Mesothelial cell of epicardium (in vitro differentiated cells): Measurements from ENCODE around the gene NLGN1. TPM values are rescaled to one million over a fixed set of nuclear protein-coding genes. Genes with fewer than 3 reads are reported as not detected.

Experiments used
- DNase-seq, 2 experiments: peaks; one replicate each; pipeline ENCODE4 v3.0.0; 2021; ENCODE audit warnings: low spot score in 2 of 2; ENCODE audit not compliant: unreplicated experiment in 2 of 2
- H3K27ac Mint-ChIP-seq: 2 replicates; pipeline ENCODE4 v1.8.0; 2021; ENCODE audit warnings: mixed read lengths
- H3K27me3 Mint-ChIP-seq: 2 replicates; pipeline ENCODE4 v1.8.0; 2021; ENCODE audit warnings: low read depth, mixed read lengths
- H3K36me3 Mint-ChIP-seq: 2 replicates; pipeline ENCODE4 v1.8.0; 2021; ENCODE audit warnings: mixed read lengths
- H3K4me1 Mint-ChIP-seq: 2 replicates; pipeline ENCODE4 v1.8.0; 2021; ENCODE audit warnings: mixed read lengths
- H3K4me3 Mint-ChIP-seq: 2 replicates; pipeline ENCODE4 v1.8.0; 2021; ENCODE audit warnings: mild to moderate bottlenecking, moderate library complexity, mixed read lengths
- H3K9me3 Mint-ChIP-seq: 2 replicates; pipeline ENCODE4 v1.8.0; 2021; ENCODE audit warnings: mixed read lengths
- total RNA-seq: library from RNA; stranded (reverse); gene quantifications from 3 replicates; pipeline ENCODE4 v1.2.1, GENCODE V29; 2021
- TF ChIP-seq, protein P1 (sequence below): fragments of 200-600 bp; sonication (generic); IDR thresholded peaks from one replicate; pipeline ENCODE4 v1.5.0; 2021; ENCODE audit warnings: antibody characterized with exemption; ENCODE audit not compliant: unreplicated experiment

NLGN1 gene
- total RNA-seq, 1 donor from 2014 or later, result 4.2 TPM

DNA sequence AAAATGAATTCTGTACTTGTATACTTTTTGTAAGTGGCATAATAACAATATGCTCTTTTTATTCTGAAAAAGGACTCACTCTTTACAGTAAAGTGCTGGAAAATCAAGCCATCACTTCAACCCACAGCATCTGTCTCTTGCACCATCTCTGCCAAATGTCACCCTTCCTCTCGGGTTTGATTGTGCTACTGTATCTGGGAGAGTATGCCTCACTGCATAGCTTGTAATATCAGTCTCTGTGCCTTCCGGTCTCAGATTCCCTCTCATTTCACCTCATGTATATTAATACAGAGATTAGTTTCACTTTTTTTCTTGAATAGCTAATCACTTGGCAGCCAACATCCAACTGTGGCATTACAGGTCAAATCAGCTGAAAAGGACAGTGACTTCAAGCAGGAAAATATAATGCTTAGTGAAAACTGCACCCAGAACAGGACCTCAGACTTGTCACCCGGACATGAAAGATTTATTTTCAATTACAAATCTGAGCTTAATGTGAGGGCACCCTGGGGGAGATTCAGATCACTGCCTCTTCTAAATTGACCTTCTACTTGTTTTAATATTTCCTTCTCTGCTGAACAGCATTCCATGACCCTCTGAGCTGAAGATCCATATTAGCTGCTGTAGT, 855.8 kb downstream of the NLGN1 start:
- Mint-ChIP-seq H3K27ac (no peak overlapping the region), H3K4me3 (no peak overlapping the region), H3K4me1 (peaks cover 20% of the 10 kb centered on the region), H3K9me3 (peaks cover 12% of the 10 kb centered on the region), H3K27me3 (no peaks in the 10 kb centered on the region), H3K36me3 (no peaks in the 10 kb centered on the region)
- DNase-seq, result no peak
- TF ChIP-seq, protein P1, sequence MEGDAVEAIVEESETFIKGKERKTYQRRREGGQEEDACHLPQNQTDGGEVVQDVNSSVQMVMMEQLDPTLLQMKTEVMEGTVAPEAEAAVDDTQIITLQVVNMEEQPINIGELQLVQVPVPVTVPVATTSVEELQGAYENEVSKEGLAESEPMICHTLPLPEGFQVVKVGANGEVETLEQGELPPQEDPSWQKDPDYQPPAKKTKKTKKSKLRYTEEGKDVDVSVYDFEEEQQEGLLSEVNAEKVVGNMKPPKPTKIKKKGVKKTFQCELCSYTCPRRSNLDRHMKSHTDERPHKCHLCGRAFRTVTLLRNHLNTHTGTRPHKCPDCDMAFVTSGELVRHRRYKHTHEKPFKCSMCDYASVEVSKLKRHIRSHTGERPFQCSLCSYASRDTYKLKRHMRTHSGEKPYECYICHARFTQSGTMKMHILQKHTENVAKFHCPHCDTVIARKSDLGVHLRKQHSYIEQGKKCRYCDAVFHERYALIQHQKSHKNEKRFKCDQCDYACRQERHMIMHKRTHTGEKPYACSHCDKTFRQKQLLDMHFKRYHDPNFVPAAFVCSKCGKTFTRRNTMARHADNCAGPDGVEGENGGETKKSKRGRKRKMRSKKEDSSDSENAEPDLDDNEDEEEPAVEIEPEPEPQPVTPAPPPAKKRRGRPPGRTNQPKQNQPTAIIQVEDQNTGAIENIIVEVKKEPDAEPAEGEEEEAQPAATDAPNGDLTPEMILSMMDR, result no peak

DNA sequence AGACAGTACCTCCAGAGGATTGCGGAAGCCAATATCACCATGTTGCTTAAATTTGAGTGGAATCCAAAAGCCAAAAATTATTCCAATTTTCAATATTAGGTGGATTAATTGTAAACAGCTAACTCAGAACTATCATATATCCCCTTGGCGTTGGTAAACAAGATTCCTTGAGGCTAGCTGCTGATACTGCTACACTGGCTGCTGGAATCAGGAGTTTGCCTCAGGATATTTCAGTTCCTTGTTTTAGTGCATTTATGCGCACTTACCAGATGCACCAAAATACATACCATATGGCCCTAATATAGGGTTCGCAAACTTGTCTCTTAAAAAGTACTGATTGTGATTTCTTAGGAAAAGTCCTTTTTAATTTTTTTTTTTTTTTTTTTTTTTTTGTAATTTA, 856.4 kb downstream of the NLGN1 start:
- H3K36me3 Mint-ChIP-seq, result no peaks in the 10 kb centered on the region
- H3K27ac Mint-ChIP-seq, result no peak overlapping the region
- TF ChIP-seq, protein P1, result no peak
- peaks cover 12% of the 10 kb centered on the region for H3K9me3 Mint-ChIP-seq
- H3K4me3 Mint-ChIP-seq, result no peak overlapping the region
- no peaks in the 10 kb centered on the region for H3K27me3 Mint-ChIP-seq
- H3K4me1 Mint-ChIP-seq, result peaks cover 20% of the 10 kb centered on the region
- no peak for DNase-seq

DNA sequence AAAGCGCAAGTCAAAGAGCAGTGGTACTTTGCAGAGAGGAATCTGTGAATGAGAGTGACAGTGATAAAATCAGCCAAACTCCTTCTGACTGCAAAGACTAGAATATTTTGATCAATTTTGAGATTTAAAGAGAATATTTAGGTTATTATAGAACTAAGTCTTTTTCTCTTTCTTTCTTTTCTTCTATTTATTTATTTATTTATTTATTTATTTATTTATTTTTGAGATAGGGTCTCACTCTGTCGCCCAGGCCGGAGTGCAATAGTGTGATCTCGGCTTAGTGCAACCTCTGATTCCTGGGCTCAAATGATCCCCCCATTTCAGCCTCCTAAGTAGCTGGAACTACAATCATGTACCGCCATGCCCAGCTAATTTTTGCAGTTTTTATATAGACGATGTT, 857.9 kb downstream of the NLGN1 start:
- Mint-ChIP-seq H3K36me3 (no peaks in the 10 kb centered on the region), H3K27ac (no peak overlapping the region), H3K9me3 (peaks cover 12% of the 10 kb centered on the region), H3K4me3 (no peak overlapping the region), H3K27me3 (no peaks in the 10 kb centered on the region), H3K4me1 (peaks cover 15% of the 10 kb centered on the region)
- TF ChIP-seq, protein P1, result no peak
- no peak for DNase-seq

DNA sequence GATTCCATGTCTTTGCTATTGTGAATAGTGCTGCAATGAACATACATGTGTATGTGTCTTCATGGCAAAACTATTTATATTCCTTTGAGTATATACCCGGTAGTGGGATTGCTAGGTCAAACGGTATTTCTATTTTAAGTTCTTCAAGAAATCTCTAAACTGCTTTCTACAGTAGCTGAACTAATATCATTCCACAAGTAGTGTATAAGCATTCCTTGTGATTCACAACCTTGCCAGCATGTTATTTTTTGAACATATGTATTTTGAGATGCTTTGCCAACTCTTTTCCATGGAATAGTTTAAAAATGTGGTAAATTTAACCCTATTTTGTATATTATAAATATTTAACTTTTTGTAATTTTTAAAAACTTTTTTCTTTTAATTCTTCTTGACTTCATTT, 868.9 kb downstream of the NLGN1 start:
- Mint-ChIP-seq H3K27me3 (no peaks in the 10 kb centered on the region), H3K4me1 (no peaks in the 10 kb centered on the region), H3K9me3 (no peaks in the 10 kb centered on the region), H3K4me3 (no peak overlapping the region), H3K36me3 (no peaks in the 10 kb centered on the region), H3K27ac (no peak overlapping the region)
- no peak for DNase-seq
- TF ChIP-seq, protein P1, result no peak

DNA sequence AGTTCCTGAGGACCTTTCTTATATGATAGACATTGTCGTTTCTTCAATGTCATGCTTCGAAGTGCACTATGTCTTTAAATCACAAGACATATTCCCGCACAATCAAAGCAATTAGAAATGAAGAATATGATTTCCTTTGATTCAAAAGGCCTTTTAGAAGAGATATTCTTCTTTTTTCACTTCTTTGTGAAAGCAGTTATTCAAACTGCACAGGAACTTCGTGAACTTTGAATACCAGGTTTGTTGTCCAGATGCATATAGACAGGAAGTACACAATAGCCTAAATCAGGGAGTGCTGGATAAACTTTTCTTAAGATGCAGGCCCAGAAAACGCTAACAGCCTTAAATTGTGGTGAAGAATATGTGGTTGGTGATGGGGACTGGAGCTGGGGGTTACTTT, 870.5 kb downstream of the NLGN1 start:
- TF ChIP-seq, protein P1, result no peak
- H3K36me3 Mint-ChIP-seq, result no peaks in the 10 kb centered on the region
- no peak overlapping the region for H3K4me3 Mint-ChIP-seq
- H3K27ac Mint-ChIP-seq, result no peak overlapping the region
- H3K27me3 Mint-ChIP-seq, result no peaks in the 10 kb centered on the region
- DNase-seq, result no peak
- H3K4me1 Mint-ChIP-seq, result no peaks in the 10 kb centered on the region
- no peaks in the 10 kb centered on the region for H3K9me3 Mint-ChIP-seq

DNA sequence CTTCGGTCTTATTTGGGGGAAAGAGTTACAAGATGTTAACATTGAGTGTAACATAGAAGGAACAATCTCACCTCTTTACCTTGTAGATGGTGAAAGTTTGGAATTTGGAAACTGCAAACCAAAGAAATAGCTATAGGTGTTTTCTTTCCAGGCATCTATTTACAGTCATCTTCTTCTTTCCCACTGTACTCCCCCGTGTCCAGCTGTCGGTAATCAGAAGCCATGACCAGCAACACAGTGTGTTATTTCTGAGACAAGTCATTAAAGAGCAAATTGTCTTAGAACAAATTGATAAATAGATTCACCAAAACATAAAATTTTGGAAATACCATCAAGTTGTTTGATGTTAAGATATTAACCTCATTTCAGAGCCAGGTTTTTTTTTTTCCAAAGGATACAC, 871.0 kb downstream of the NLGN1 start:
- Mint-ChIP-seq H3K4me1 (no peaks in the 10 kb centered on the region), H3K27me3 (no peaks in the 10 kb centered on the region), H3K9me3 (no peaks in the 10 kb centered on the region), H3K27ac (no peak overlapping the region), H3K36me3 (no peaks in the 10 kb centered on the region), H3K4me3 (no peak overlapping the region)
- TF ChIP-seq, protein P1, result no peak
- DNase-seq, result no peak
